Pons (tissue), 1 donor: ENCODE measurements around the gene ANAPC5.
"Not testable (repeated sequence)": the region's sequence is repeated elsewhere in the genome, so short reads cannot be mapped to it uniquely, and the experiment has no call there.

Experiments used
- DNase-seq: peaks from one replicate; pipeline ENCODE4 v3.0.0-alpha.2; 2016; ENCODE audit warnings: low spot score

ANAPC5 gene

DNA sequence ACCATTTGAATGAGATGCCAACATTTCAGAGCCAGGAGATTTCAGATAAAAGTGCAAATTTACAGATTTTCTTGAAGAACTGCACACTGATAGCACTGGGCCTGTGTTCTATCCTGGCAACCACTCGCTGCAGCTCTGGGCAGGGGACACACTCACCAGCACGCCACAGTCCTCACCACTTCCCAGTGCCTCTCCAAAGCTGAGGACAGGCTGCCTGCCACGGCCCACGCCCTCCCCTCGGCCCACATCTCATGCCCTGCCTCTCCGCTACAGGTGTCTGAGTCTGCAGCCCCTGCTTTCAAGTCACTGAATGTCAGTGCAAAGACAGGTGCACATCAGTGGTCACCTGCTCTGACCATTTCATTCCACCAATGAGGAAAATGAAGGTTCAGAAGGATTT, 68.4 kb downstream of the ANAPC5 start:
- DNase-seq = no peak

DNA sequence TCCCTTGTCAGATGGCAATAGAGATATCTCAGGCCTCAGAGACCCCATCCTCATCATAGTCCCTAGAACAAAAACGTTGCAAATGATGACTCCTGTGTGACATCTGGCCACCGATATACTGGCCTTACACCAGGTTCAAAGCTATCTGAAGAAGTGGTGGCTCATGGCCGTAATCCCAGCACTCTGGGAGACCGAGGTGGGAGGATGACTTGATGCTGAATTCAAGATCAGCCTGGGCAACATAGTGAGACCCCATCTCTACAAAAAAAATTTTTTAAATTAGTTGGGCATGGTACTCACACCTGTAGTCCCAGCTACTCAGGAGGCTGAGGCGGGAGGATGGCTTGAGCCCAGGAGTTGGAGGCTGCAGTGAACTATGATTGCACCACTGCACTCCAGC, 68.8 kb downstream of the ANAPC5 start:
- DNase-seq = no peak

DNA sequence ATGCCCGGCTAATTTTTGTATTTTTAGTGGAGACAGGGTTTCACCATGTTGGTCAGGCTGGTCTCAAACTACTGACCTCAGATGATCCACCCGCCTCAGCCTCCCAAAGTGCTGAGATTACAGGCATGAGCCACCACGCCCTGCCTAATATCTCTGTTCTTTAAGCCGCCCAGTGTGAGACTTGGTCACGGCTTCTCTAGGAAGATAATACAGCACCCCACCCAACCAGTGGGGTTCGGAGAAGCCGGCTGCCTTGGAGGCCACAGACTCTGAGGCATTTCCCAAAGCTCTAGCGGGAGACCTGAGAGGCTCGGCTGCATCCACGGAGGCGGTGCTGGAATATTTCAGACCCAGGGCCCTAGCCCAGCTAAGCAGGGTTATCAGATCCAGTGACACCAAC, 69.3 kb downstream of the ANAPC5 start:
- DNase-seq = not testable (repeated sequence)

DNA sequence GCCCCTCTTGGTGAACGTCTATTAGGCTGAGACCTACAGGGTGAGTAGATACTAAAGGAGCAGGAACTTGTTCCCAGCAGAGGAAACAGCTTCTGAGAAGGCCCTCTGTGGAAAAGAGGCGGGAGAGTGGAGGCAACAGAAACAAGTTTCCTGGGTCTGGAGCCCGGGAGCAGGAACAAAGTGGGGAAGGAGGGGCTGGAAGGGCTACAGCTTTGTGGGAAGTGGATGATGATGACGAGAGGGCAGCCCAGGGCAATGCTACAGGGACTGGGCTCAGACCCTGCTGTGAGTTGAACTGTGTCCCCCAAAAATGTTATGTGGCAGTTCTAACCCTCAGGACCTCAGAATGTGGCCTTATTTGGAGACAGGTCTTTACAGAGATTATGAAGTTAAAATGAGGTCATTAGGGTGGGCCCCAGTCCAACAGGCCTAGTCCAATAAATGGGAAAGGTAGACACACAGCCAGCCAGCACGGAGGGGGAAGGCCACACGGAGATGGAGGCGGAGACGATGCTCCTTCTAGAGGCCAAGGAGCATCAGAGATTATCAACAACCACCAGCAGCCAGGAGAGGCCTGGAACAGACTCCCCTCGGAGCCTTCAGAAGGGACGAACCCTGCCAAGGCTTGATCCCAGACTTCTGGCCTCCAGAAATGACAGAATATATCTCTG, 70.0 kb downstream of the ANAPC5 start:
- DNase-seq = no peak

DNA sequence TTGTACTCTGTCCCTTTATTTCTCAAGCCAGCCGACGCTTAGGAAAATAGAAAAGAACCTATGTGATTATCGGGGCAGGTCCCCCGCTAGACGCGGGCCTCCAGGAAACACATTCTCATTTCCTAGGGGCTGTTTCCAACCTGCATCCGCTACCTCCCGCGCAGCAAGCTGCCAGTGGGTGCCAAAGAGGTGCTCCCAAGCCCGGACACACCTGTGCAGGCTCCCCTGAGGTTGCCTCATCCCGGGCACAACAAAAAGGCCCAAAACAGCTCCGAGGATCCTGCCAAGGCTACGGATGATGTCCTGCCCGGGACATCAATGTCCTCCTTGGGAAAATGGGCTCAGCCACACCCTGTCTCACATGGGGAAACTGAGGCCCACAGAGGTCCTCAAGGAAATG, 71.1 kb downstream of the ANAPC5 start:
- not testable (repeated sequence) for DNase-seq

DNA sequence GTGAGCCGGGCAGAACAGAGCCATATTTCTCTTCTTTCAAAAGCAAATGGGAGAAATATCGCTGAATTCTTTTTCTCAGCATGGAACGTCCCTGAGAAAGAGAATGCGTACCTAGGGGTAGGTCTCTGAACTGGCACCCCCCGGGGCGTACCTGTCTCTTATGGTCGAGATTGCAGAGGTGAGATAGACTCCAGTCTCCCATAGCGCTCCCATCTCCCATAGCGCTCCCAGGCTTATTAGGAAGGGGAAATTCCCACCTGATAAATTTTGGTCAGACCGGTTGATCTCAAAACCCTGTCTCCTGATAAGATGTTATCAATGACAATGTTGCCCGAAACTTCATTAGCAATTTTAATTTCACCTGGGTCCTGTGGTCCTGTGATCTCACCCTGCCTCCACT, 71.7 kb downstream of the ANAPC5 start:
- not testable (repeated sequence) for DNase-seq

DNA sequence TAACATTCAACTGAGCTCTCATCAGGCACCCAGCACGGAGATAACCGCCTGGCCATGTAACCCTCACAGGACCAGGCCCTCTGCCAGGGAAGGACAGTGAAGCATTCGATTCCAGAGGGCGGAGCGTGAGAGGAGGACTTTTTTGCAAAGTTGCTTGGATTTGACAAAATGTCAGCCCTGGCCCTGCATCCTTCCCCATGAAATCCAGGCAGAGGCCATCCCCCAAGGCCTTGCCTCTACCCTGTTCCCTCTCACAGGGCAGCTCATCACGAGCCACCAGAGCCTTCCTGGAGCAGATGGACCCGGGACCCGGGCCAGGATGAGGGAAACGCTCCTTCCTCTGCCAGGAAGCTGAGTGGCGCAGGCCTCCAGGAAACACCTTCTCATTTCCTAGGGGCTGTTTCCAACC, 72.7 kb downstream of the ANAPC5 start:
- DNase-seq = peak; percentile 72

DNA sequence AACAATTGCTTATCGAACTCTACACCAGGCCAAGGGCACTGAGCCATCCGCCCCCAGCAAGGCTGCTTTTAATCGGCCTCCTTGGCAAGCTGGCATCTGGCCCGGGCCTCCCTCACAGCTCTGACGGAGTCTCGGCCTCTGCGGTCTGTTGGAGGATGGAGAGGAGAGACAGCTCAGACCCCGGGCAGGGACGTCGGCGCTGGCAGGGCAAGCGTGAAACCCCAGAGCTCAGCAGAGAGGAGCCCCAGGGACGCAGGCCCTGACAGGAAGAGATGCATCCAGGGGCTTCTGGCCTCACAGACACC, 73.2 kb downstream of the ANAPC5 start:
- DNase-seq = no peak

DNA sequence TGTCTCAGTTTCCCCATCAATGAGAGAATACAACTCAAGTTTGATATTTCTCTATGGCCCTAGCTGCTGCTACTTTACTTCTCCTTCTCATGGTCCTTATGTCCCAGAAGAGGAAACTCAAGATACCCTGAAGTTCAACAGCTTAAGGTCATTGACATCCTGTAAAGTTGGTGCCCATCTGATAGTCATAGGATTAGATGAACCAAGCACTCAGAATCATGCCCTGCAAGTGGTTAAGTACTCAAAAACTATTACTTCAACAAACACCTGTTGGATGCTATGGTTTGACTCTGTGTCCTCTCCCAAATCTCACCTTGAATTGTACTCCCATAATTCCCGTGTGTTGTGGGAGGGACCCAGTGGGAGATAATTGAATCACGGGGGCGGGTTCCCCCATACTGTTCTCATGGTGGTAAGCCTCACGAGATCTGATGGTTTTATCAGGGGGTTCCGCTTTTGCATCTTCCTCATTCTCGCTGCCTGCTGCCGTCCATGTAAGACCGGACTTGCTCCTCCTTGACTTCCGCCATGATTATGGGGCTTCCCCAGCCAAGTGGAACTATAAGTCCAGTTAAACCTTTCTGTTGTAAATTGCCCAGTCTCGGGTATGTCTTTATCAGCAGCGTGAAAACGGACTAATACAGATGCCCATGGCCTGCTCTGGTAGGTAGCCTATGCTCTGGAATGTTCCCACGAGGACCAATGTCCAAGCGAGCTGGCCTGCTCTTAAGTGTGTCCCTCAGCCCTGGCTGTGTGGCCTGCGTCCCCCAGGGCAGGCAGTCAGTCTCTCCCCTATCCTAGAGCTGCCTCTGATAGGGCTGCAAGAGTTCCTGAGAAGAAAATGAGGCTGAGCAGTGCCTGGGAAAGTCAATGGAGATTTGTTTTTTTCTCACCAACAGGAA, 73.8 kb downstream of the ANAPC5 start:
- DNase-seq = no peak

DNA sequence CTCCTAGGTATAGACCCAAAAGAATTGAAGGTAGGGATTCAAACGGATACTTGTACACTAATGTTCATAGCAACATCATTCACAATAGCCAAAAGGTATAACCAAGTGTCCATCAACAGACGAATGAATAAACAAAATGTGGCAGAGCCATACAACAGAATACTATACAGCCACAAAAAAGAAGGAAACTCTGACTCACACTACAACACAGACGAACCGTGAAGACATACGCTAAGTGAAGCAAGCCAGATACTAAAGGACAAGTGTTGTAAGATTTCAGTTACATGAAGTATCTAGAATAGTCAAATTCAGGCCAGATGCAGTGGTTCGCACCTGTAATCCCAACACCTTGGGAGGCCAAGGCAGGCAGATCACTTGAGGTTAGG, 74.8 kb downstream of the ANAPC5 start:
- no peak for DNase-seq

DNA sequence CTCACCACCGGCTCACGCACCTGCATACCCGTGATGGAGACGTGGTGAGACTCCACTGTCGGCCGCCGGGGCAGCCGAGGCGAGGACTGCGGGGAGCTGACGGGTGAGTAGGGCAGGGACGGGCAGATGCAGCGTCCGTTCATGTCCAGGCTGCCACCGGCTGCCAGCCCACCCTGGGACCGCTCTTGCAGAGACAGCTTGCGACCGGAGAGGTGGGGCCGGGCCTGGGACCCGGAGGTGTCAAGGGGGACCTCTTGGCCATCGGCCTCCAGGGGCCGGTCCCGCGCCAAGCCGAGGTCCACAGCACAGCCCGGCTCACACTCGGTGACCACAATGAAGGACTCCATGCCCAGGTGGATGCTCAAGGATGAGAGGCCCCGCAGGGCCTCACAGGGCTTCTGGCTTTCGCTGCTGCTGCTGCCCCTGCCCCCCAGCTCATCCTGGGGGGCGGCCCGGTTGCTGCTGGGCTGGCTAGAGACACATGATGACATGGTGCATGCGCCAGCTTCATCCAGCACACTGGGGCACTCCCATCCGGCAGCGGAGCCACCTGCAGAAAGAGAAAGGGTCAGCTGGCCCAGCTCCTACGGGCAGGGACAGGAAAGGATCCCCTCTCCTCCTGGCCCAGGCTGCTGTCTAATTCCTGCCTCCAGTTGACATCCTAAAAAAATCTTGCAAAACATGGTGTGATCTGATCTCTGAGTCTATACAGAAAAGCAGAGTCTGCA, 78.0 kb downstream of the ANAPC5 start:
- DNase-seq = no peak

DNA sequence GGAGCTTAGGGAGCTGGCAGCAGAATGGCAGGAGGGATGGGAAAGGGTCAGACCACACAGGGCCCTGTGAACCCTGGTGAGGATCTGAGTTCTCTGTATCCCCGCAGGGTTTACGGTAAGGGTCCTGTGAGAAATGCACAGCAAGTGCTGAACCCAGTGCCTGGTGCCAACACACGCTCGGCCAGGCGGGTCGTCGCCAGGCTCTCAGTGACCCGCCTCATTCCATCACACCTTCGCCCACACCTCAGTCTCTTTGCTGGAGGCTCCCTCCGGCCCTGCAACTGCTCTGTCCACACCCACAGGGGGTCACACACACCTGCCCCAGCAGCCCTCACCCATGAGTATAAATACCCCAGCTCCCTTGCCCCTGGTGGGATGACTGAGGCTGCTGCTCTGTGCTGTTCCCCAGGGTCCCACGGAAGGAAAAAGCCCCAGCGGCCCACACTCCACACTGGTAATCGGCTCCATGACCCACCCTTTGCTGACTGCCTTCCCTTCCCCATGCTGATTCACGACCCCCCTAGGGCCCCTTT, 78.8 kb downstream of the ANAPC5 start:
- DNase-seq = no peak

DNA sequence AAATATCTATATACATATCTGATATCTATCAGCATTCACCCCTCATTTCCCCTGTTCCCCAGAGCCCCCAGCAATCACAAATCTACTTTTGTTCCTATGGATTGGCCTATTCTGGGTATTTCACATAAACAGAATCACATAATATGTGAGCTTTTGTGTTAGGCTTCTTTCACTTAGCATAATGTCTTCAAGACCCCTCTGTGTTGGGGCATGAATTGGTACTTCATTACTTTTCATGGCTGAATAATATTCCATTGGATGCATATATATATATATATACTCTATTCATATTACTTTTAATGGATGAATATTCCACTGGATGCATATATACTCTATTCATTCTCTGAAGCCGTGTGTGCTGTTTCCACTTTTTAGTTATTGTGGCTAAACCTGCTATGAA, 84.4 kb downstream of the ANAPC5 start:
- no peak for DNase-seq

DNA sequence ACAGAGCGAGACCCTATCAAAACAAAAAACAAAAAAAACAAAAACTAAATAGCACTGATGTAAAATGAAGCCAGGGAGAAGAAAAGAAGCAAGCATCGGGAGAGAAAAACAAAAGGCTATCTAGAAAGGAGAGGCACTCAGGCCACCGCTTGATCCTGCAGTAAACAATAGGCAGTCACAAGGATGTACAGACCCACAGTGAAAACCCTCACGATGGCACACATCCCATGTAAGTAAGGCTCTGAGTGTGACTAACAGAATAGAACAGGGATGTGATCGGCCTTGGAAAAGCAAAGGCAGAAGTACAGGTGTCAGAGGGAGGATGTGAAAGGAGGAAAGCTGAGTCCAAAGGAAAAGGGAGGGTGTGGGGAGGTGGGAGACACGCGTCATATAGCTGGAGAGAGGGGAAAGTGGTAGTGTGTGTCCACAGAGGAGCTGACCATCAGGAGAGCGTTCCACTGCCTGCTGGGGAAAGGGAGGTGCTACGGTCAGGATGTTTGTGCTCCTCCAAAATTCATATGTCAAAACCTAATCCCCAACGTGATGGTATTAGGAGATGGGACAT, 87.2 kb downstream of the ANAPC5 start:
- peak; percentile 75 for DNase-seq

DNA sequence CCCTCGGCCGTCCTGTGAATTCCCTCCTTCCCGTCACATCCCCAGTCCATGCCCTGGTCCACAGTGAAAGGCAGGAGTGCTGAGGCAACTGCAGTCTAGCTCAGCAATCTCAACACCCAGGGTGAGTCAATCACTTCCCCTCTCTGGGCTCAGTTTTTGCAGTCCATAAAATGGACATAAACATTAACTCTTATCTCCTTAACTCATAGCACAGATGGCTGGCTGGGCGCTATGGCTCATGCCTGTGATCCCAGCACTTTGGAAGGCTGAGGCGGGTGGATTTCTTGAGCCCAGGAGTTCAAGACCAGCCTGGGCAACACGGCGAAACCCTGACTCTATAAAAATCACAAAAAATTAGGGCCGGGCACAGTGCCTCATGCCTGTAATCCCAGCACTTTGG, 88.1 kb downstream of the ANAPC5 start:
- no peak for DNase-seq

DNA sequence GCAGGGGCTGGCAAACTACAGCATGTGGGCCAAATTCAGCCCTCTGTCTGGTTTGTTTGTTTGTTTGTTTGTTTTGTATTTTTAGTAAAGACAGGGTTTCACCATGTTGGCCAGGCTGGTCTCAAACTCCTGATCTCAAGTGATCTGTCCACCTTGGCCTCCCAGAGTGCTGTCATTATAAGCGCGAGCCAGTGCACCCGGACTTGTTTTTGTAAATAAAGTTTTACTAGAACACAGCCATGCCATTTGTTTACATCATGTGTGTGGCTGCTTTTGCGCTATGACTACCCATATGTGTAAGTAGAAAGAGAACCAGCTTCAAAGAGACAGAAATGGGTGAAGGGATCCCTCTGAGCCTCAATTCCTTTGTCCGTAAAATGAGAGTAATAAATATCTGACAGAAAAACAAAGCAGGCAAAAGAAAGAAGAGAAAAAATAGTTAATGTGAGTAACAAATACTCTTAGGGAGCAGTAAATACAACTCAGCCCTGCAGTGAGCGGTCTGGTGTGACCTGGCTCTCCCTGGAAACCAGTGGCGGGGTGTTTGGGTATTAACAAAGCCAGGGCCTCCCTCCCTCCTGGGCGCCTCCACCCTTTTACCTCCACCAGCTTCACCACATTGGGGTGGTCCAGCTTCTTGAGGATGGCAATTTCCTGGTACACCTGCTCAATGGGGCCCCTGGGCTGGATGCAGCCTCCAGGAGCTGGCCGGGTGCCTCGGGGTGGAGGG, 88.8 kb downstream of the ANAPC5 start:
- no peak for DNase-seq

DNA sequence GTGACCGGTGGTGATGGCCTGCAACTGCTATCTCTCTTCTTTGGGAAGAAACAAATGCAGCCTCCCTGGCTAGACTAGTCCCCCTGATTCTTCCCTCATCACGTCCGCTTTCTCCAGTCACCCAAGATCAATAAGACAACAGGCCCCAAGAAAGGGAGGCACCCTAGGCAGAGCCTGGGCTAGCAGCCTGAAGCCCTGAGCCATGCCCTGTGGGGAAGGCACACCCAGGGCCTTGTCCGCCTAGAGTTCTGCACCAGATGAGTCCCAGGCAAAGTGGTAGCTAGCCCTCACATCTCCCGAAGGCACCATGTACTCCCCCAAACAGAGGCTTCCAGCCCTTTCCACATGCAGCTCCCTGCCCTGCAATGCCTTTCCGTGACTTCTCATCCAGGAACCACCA, 90.8 kb downstream of the ANAPC5 start:
- no peak for DNase-seq

DNA sequence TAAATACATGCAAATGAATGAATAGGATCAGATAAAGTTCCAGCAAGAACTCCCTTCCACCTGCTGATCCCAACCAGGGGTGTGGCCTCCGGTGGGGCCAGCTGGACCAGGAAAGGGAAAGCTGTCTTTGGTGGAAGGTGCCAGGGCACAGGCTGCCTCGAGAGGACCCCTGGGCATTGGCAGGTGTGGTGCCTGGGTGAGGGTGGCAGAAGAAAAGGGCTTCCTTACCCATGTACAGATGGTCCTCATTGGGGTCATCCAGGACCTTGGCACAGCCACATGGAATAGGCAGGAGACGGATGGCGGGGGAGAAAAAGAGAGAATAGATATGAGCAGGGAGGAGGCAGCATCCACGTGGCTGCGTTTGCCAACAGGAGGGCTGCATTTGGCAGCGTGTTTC, 92.1 kb downstream of the ANAPC5 start:
- DNase-seq = no peak

DNA sequence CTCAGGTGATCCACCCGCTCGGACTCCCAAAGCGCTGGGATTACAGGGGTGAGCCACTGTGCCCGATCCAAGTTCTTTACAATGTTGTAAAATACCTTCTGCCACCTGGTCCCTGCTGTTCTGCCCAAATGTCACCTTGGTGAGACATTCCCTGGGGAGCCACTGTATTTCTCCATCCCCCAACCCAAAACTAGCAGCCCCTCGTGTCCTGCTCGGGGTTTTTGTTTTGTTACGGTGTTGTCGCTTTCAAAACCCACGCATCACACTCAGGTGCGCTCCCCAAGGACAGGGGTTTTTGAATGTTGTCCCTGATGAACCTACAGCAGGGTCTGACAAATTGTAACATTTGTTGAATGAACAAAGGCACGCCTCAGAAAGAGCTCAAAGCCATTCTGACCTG, 93.1 kb downstream of the ANAPC5 start:
- no peak for DNase-seq
